ENCODE data around the gene AGFG2.

GRCh38 chr7:100575206-100575631 lies 36.2 kb downstream of the AGFG2 start:
- TF ChIP-seq POLR2A (IDR thresholded peaks at IDR 0.05) (no peak), CTCF (IDR thresholded peaks at IDR 0.05) (no peak)

All from lower leg skin (tissue), 3 donors.